HG03108 (cell line): ENCODE data around the gene GIMD1.
"Not testable (repeated sequence)": the region's sequence is repeated elsewhere in the genome, so short reads cannot be mapped to it uniquely, and the experiment has no call there.

ENCODE experiments used
- ATAC-seq: cut with Tn5 transposase; IDR thresholded peaks from one replicate; pipeline ENCODE4 v1.9.1; 2021; ENCODE audit warnings: moderate library complexity; ENCODE audit not compliant: unreplicated experiment

Gene GIMD1

DNA sequence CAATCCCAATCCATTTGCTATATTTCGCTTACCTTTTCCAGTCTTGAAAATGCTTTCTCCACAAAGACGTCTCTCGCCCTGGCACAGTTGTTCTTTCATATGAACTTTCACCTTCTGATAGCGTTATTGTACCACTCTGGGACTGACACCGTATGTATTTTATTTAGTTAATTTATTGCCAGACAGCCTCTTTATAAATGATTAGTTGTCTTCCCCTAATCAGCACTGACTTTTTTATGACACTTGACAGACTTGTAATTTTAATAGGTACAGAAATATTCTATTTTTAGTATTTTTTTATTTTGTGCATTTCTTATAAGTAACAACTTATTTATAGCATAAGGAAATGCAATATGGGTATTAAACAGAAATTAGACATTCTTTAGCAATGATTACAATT is at the start of gene GIMD1:
TSS of gene GIMD1 (minus strand) at position 101 of the 400 bp plus-strand sequence. CDS start 1,343 bp downstream, outside the sequence.
- no peak for ATAC-seq

DNA sequence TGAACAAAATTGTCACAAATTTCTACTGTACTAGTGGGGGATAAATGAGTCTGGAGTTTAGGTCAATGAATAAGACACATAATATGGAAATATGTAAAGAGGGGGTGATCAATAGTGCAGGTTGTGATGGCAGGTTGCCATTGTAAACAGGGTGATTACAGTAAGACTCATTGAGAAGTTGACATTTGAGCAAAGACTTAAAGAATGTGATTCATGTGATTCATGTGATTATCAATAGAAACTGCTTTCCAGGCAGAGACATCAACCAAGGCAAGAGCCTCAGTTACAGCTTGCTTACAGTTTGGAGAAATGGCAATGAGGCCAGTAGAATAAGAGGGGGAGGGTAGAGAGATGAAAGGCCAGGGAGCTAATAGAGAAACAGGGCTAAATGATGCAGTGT is 45.8 kb upstream of the GIMD1 start:
- no peak for ATAC-seq

DNA sequence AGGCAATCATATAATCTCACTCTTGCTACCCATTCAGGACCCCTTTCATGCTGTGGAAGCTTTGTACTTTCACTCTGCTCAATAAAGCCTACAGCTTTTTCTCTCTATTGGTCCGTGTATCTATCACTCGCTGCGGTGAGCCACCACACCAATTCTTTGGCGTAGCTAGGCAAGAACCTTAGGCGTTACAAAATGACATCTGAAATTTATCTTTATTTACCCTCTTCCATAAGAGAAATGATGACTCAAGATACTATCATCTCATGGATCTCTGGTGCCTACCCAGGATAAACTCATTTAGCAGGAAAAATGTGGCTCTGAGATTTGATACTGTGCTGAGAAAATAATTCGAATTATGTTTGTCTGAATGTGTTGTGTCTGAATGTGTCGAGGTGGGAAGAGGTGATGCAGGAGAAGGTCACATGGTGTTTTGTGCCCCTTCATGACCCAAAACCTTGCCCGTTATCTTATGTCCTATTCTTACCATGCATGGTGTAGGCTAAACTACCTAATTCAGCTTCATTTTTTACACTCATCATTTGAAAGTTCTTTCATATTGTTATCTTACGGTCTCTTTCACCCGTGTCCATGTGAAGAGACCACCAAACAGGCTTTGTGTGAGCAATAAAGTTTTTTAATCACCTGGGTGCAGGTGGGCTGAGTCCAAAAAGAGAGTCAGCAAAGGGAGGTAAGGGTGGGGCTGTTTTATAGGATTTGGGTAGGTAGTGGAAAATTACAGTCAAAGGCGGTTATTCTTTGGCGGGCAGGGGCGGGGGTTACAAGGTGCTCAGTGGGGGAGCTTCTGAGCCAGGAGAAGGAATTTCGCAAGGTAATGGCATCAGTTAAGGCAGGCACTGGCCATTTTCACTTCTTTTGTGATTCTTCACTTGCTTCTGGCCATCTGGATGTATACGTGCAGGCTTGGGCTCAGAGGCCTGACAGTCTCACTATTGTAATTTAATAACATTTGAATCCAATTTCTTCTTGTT is 41.6 kb upstream of the GIMD1 start:
- ATAC-seq = no peak

DNA sequence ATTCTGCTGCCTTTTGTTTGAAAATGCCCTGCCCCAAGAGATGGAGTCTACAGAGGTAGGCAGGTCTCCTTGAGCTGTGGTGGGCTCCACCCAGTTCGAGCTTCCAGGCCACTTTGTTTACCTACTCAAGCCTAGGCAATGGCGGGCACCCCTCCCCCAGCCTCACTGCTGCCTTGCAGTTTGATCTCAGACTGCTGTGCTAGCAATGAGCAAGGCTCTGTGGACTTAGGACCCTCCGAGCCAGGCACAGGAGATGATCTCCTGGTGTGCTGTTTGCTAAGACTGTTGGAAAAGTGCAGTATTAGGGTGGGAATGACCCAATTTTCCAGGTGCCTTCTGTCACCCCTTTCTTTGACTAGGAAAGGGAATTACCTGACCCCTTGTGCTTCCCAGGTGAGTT is 39.4 kb upstream of the GIMD1 start:
- ATAC-seq = not testable (repeated sequence)

DNA sequence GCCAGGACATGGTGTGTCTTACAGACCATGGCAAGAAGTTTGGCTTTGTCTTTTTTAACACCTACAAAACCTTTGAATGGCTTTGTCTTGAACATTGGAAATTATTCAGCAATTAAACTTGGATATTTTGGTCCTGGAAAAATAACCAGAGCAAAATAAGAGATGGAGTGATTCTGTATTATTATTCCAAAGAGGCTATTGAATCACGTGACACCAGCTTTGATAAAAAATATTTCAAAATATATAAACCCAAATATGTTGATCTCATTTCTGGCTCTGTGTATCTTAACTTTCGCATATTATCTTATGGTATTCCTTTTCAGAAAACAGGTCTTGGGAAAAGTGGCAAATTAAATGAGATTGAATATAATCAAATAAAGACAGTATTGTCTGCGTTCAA is 32.6 kb upstream of the GIMD1 start:
- ATAC-seq = no peak

DNA sequence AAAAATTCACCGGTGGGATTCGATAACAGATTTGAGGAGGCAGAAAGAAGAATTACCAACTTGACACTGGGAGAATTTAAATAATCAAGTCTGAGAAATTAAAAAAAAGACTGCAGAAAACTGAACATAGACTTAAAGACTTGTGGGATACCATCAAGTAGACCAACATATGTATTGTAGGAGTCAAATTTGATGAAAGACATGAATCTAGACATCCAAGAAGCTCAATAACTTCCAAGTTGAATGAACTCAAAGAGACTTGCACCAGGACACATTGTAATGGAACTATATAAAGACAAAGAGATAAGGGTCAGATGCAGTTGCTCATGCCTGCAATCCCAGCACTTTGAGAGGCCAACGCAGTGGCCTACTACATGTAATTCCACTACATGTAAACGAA is 30.3 kb upstream of the GIMD1 start:
- not testable (repeated sequence) for ATAC-seq

DNA sequence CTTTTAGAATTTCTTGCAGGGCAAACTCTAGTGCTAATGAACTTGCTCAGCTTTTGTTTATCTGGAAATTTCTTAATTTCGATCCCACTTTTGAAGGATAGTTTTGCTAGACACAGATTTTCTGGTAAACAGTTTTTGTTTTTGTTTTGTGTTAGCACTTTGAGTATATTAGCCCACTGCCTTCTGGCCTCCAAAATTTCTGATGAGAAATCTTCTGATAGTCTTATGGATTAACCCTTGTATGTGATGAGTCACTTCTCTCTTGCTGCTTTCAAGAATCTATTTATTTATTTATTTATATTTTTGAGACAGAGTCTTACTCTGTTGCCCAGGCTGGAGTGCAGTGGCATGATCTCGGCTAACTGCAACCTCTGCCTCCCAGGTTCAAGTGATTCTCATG is 27.0 kb upstream of the GIMD1 start:
- no peak for ATAC-seq

DNA sequence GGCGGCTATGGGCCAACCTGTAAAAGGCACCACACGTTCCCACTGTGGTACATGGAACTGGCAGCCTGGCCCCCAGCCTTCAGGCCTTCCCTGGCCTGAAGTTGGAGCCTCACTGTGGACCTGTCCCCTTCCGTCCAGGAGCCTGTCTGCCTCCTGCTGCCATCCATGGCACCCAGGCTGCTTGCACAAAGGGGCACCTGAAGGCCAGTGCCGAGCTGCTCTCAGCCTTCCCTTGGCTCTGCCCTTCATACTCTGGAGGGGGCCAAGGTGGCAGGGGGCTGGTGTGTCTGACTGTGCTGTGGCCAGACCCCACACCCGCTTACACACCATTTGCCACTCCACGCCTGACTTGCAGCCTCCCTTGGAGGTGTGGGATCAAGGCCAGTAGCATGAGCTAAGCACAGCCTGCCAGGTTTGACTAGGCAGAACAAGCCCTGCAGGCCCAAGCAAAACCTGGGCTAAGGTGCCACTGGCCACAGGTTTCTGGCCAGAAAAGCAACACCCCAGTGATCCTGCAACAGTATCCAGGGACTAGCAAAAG is 17.3 kb upstream of the GIMD1 start:
- no peak for ATAC-seq

DNA sequence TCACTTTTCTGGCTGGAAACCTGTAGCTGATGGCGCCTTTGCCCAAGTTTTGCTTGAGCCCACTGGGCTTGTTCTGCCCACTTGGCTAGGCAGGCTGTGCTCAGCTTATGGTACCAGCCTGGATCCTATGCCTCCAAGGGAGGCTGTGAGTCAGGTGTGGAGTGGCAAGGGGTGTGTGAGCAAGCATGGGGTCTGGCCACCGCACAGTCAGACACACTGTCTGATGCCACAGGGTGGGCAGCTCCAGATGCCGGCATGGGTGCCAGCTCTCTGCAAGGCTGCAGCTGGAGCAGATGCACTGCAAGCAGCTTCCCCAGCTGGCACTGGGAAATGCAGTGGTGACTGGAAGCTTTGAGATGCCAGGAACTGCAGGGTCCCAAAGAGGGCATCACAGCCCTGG is 16.3 kb upstream of the GIMD1 start:
- no peak for ATAC-seq

DNA sequence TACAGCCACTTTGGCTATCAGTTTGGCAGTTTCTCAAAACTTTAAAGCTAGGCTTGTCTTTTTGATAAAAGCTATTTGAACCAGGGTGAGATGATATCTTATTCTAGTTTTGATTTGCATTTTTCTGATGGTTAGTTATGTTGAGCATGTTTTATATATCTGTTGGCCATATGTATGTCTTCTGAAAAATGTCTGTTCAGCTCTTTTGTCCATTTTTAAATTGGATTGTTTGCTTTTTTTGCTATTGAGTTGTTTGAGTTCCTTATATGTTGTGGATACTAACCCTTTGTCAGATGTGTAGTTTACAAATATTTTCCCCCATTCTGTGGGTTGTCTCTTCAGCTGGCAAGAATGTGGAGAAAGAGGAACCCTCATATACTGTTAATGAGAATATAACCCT is 11.6 kb upstream of the GIMD1 start:
- ATAC-seq = no peak

DNA sequence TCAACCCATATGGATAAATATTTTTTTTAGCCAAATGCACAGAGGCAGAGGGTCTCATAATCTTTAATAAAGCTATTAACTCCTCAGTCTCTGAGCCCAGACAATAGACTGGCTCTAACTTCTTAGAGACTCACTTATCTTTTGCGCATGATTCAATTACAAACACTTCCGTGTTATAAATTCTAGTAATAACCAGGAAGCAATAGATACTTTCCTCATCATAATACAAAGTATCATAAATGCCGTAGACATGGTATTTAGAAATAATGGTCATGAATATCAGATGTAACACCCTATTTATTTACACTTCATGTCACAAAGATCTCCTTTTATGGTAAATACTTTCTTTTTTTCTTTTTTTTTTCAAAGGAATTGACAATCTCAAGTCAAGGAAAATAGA is 4.4 kb upstream of the GIMD1 start:
- ATAC-seq = no peak

DNA sequence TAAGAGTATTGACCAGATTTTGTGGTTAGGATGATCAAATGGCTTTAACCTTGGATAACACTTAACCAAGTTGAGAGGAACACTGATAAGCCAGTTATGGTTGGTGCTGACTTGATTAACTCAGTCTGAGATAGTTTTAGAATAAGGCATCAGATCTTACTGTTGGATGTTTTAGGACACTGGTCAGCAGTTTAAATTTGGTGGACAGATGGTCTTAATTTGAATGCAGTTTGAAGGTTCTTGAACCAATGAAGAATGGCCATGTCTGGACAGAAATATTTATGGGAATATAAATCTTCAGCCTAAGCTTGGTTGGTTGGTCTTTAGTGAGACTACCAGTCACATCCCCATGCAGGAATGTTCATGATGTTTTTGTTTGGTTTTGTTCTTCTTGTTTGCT is 2.6 kb upstream of the GIMD1 start:
- ATAC-seq = no peak

DNA sequence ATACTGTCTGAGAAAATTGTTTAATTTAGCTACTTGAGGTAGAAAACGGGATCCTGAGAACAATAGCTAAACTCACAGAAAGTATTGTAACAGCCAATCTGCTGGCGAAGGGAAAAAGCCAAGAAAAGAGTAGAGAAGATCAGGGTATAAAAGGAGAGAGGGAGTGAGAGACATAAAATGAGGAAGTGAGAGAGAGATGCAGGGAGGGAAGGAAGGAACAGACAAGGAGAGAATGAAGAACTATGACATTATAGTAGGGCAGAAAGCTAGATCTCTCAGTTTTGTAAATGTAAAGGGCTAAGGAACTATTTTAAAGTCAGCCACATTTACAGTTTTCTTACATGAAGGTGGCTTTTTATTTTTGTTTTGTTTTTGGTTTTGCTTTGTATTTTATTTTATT is 1.6 kb upstream of the GIMD1 start:
- no peak for ATAC-seq

DNA sequence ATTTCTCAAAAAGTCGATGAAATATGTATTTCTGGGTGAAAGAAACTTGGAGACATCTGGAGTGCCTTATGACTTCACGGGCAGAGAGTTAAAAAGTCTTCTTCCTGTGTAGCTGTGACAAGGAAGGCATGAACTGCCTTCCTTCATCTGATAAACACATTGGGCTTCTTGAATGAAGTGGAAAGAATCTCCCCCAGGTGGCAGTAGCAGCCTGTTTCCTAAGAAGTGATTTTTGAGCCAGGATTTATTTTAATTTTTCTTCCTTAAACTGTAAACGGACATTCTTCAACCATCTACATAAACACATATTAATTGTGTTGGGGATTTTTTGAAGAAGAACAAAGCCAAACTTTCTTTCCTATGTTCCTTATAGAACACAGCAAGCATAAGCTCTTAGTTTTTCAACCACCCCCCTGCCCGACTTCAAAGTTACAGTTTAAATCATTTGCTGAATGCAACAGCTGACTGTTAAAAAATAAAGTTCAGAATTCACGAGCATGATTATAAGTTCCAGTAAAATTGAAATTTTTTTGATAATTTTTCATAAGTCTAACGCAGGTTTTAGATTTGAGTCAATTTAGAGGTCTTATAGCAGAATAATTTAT is 980 bp upstream of the GIMD1 start:
- ATAC-seq = peak; percentile 55

DNA sequence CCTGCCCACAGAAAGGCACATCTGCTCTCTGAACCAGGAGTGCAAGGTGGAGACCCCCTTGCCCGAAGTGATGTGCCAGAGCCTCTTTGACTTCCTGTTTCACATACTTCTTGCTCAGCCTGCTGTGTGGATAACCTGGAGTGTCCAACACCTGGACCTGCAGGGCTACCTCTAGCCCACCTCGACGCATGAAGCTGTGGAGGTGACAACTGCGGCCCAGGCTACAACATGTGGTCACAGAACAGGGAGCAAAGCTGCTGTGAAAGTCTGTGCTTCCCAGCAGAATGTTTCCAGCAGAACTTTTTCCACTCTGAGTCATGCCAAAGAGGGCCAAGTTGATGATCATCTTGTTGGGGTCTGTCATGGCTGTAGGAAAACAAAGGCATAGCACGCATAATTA is 1.5 kb downstream of the GIMD1 start:
- ATAC-seq = no peak

DNA sequence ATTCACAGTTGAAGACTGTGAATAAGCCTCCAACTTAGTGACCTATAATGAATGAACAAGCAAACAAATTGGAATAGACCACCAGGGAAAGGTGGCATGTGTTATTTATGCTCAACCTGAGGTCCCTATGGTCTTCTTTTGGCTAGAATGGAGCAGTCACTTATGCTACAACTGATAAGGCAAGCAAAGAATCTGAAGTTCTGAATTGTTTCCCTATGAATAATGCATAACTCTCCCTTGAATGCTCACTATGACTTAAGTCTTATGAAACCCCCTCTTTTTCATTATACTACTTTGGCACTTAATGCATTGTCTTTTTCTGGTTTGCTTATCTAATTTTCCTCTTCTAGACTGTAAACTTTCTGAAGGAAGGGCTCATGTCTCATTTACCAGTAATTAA is 2.6 kb downstream of the GIMD1 start:
- no peak for ATAC-seq

DNA sequence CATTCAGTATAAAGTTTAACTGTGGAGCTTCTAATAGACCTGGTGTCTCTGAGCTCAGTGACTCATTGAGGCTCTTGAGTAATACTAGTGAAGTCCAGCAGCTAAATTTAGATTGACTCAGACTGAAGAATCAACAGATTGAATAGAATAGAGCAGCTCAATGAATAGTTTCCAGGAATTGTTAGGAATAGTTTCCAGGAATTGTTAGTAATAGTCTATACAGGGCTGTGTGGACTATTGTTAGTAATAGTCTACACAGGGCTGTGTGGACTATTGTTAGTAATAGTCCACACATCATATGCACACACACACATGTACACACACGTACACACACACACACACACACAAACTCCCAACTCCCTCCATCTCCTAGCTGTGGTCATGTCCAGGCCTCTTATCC is 3.0 kb downstream of the GIMD1 start:
- ATAC-seq = no peak

DNA sequence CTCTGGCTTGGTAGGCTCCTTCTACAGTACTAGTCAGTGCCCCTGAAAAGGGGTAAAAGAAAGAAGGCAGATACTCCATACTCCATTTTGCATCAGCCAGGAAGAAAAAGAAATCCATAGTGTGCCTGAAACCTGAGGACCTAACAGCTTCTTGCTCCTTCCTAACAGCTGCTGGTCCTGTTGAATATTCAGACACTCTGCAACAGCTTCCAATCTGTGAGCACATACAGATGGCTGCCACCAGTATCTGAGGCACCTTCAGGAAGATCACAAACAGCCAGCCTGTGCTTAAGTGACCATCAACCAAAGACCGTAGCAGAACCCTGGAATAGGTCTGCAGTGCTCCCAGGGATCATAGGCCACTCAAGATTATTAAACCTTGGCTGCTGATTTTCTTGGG is 4.3 kb downstream of the GIMD1 start:
- ATAC-seq = no peak

DNA sequence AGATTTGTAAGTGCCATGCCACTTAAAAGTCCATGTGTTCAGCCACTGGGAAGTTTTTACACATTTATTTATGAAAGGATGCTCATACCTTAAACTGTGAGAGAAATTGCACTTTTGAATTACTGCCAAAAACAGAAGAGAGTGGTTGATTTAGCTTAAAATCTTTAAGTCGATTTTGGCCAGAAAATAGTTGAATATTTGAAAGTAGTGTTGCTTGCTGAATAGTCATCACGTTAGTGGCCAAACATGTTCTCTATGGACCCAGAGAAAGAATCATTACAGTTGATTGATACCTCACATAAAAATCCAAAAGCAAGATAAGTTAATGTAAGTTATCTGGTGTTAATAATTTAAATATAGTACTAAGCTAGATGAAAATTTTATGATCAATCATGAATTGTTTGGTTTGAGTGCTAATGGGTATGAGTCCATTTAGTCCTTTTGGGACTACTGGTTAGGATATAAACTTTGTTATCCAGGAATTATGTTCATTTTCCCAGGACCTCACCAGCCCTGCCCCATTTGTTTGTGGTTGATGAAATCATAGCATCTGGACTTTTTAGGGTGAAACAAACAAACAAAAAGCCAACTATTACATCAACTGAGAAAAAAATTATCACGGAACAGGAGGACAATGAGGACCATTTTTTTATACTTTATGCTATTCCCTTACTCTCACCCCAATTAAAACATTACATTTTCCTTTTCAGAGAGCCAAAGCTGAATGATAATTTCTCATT is 6.3 kb downstream of the GIMD1 start:
- ATAC-seq = no peak

DNA sequence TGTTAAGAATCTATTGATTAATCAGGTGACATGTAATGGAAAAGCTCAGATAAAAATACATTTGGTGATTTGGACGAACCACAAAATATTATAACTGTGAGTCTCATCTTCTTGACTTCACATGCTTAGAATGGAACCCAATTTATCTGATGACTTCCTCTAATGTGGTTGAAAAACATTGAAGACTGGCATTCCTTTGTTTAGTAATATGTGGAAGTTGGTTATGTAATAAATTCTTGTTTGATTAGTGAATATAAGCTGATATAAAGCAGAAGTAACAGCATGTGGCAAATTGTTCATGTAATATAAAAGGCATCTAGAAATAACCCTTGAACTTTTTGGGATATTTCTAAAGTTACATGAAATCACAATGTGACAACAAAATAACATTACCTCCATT is 9.7 kb downstream of the GIMD1 start:
- no peak for ATAC-seq

DNA sequence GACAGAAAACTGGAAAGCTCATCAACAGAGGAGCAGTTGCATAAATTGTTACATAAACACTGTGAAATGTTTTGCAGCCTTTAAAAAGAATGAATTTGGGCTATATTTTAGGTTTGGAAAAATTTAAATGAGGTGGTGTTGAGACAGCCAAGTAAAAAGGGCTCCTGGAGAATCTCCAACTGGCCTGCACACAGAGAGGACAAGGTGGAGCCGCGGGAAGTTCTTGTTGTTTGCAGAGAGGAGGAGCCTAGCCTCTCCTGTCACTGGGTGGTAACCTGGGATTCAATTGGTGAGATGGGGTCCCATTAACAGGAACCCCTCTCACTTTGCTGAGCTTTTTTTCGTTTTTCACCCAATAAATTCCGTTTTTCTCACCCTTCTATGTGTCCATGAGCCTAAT is 13.4 kb downstream of the GIMD1 start:
- ATAC-seq = no peak
